Measurements from ENCODE around the gene KLHL4. TPM values are rescaled to one million over a fixed set of nuclear protein-coding genes. Genes with fewer than 3 reads are reported as not detected.

Gene KLHL4
- total and polyA plus RNA-seq, 2 of the 8 experiments (the other 6 are each of a cell fraction or from before 2014, with no cell fraction given): 8.8 to 16.0 TPM

- TF ChIP-seq RNF2 (IDR thresholded peaks at IDR 0.05; ENCODE audit: borderline replicate concordance, low read depth, low read length, missing control alignments, poor library complexity, severe bottlenecking) (no peak), SP1 (IDR thresholded peaks at IDR 0.05; ENCODE audit: low read depth, low read length) (no peak), SIN3A (conservative IDR thresholded peaks at IDR 0.05 in 1 of 2, IDR thresholded peaks at IDR 0.05 in 1 of 2; ENCODE audit: low read depth in 1 of 2, low read length in 2 of 2) (no peak), ATF3 (IDR thresholded peaks at IDR 0.05; ENCODE audit: insufficient read depth, low read depth, low read length) (no peak), USF2 (IDR thresholded peaks at IDR 0.05; ENCODE audit: low read length) (no peak)
Measured at GRCh38 chrX:87526281-87526680, 8.7 kb downstream of the KLHL4 start (continued).
